GM18507 (cell line): ENCODE data around the gene CST3.
A peak's percentile ranks its signal among the peaks of the same experiment; 100 is the strongest.

Experiments
- DNase-seq: peaks from one replicate; pipeline ENCODE4 v3.0.0; 2011; ENCODE audit warnings: low read depth; ENCODE audit not compliant: insufficient read length; ENCODE audit errors: extremely low spot score
- FAIRE-seq: peaks from 2 replicates; lab custom pipeline; 2011; peaks lifted over from hg19 to GRCh38; lab: Jason Lieb, UNC

The CST3 gene

DNA sequence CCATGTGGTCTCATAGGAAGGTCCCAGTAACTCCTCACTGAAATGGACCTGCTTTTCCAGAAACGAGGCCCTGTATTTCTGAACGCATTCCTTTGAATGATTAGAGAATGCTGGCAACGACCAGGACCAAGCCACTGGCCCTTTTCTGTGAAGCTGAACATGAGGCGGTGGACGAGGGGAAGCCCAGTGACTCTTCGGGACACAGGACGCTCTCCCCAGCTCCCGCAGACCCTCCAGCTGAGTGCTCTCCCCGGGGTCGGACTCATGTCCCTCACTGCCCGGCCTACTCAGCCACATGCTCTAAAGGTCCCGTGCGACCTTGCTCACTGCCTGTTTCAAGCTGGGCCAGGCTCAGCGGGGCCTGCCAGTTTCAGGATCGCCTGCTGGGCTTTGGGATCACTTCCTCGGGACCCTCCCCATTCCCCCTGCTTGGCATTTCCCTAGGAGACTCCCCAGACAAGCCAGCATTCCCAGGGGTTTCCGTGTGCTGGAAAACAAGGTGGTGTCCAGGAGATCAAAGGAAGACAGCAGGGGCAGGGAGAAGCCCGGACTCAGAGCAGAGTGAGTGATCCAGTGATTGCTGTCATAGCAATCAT, 29.4 kb downstream of the CST3 start:
- no peak for FAIRE-seq
- DNase-seq: no peak

DNA sequence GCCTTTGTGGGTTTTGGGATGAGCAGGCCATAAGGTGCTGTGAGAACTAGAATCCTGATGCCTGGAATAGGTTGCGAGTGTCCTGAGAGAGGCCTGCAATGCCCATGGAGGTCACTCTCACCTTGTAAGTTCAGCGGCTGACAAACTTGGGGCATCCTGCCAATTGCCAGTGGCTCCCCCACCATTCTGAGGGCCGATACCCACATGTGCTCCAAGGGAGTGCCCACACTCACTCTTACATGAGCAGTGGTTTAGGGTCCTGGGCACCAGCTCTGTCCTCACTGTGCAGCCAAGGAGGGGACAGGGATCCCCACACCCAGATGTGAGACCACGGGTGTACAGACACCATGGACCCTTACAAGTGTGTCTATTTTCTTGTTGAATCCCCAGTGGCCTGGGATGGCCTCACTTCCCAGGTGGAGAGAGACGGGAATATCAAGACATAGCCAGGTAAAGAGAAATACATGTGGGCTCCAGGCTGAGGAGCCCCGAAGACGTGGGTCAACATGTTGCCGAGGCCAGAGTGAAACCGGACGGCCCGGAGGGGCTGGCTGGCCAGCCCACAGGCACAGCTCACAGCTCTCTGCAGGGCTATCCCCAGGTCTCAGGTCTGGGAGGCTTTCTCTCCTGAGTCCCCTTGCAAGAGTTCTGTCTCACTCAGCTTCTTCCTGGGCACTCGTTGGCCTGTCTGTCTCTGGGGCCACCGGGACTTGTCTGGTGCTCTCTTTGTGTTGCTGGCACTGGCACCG, 30.1 kb downstream of the CST3 start:
- FAIRE-seq (no peak), DNase-seq (no peak)

DNA sequence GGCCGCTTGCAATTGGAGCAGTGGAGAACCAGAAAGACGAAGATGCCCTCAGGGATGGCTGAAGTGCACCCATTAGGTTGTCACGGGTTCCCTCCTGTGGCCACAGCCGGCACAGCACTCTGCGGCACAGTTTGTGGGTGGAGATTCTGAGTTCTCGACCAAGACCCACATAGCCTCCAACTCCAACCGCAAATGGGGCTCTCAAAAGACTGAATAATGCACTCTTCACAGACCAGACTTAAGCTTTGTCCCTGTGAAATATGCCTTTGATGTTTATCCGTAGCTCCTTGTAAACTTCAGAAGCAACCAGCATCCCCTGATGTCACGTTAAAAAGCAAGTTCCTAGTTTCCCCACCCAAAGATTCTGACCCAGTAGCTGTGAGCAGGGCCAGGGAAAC, 31.1 kb downstream of the CST3 start:
- FAIRE-seq (peak; percentile 90), DNase-seq (peak; percentile 66)

DNA sequence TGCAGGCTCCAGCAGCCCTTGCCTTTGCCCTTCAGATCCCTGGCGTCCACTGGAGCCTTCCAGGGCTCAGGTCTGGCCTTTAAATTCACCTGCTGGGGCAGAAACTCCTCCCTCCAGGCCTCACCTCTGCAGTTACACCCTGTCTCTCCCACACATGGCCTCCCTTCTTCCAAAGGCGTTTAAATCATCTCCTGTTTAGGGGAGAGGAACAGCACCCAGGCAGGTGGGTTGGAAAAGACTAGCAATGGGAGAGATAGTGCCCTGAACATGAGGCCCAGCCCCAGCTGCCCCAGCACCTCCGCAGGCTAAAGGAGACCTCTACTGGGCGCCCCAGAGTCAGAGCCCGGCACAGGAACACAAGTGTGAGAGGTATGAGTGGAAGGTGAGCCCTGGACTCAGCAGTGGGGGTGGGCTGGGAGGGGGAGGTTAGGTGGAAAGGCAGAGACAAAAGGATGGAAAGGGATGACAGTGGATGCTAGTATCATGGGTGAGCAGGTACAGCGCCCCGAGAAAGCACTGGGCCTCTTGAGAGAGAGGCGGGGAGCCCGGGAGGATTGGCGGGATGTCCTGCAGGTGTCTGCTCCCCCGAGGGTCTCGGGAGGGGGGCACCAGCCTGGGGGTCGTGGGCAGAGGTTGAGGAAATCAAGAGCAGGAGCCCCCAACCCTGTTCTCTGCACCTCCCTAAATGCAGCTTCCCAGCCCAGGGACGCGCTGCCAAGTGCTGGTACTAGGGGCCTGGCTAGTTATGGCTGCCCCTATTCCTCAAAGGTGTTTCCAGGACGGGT, 31.7 kb downstream of the CST3 start, which contains the start of gene CST9:
CST9 (minus strand) TSS at position 51 of the 785 bp plus-strand sequence. CDS start 53 bp downstream, outside the sequence.
- DNase-seq: no peak
- FAIRE-seq: no peak

DNA sequence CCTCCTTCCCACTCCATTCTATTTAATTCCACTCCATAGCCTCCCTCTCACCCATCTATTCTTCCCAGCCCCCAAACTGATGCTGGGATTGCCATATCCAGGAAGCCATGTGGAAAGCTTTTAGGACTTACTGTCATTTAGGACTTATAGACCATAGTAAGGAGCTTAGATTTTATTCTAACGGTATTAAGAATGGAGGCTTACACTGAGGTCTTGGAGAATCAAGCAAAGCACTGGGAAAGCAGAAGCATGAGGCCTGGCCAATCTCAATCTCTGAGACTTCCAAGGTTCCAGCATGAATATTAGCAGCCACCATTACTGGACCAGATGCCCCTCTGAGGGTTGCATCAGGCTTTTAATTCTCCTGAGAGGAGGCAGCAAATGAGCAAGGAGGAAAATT, 33.4 kb downstream of the CST3 start:
- no peak for FAIRE-seq
- DNase-seq: no peak

DNA sequence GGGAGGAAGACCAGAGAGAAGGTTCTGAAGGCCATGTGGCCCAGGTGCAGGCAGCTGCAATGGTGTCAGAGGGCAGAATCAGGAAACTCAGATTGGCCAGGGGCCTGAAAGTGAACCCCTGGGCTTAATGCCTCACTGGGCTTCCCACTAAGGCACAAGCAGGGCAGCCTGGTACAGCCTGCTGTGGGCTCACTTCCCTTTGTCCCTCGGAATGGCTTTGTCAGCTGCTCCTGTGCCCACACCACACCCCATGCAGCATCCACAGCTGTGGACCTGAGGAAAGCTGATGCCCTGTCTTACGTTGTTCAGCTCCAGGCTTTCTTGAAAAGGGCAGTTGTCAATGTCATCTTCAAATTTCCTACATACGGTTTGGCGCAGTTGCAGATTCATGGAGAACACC, 34.4 kb downstream of the CST3 start:
- DNase-seq: no peak
- FAIRE-seq: no peak

DNA sequence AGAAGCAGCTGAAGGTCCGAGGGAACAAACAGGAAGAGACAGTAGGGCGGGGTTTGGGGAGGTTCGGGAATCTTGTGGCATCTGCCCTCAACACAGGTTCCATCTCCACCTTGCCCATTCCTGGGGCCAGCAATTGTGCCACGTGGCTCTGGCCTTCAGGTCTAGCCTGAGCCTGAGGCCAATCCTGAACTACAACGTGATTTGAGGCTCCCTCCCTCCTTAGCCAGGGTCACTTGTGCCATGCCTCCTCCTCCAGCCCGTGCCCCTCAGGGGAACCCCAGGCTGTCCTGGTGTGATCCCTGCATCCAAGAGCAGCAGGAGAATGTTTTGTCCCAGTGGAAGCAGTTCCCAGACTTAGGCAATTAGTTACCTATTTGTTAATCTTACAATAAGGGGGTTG, 35.1 kb downstream of the CST3 start:
- DNase-seq (no peak), FAIRE-seq (no peak)

DNA sequence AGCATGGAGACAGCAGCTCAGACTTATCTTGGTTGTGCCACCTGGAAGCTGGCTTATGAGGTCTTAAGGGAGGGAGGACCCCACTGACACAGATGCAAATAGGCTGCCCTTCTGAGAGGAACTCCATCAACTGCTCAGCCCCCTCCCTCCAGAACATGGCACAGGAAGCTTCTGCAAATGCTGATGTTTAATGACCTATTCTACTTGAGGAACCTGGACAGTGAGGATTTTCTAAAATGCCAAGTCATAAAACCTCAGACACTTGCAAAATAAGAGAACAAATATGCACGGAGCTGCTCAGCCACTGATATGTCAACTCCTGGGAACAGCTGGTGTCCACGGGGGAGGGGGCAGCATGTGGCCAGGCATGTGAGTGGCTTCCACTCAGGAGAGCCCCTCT, 35.5 kb downstream of the CST3 start:
- no peak for FAIRE-seq
- DNase-seq: no peak

DNA sequence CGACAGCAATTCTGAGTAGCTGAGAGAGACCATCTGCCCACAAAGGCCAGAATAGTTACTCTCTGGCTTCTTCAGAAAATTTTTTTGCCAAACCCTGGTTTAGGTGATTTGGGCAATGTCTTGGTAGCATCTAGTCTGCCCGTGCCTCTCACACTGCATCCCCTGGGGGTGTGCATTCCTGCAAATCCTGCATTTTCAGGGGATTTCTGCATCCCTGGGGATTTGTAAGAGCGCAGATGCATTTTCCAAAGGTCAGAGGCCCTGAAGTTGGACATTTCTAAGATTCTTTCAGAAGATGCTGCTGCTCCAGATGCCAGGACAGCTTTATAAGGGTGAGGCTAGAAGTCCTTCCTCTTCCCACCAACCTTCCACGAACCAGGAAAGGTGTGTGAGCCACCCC, 36.0 kb downstream of the CST3 start:
- FAIRE-seq (no peak), DNase-seq (no peak)

DNA sequence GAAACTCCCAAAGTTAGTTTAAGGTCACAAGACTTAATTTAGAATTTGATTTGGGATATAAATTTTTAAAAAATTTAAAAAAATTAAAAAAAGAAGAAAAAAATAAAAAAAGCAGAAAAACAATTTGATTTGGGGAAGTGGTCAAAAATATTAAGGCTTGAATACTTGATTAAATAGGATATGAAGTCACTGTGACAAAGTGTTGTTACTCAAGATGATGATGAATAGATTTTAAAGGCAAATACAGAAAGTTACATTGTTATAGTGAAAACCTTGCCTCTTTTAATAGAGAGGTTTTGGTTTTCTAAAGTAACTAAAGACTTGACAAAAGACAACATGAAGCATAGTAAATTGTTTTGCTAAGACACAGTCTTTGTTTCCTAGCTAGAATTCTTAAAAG, 39.3 kb downstream of the CST3 start:
- no peak for FAIRE-seq

DNA sequence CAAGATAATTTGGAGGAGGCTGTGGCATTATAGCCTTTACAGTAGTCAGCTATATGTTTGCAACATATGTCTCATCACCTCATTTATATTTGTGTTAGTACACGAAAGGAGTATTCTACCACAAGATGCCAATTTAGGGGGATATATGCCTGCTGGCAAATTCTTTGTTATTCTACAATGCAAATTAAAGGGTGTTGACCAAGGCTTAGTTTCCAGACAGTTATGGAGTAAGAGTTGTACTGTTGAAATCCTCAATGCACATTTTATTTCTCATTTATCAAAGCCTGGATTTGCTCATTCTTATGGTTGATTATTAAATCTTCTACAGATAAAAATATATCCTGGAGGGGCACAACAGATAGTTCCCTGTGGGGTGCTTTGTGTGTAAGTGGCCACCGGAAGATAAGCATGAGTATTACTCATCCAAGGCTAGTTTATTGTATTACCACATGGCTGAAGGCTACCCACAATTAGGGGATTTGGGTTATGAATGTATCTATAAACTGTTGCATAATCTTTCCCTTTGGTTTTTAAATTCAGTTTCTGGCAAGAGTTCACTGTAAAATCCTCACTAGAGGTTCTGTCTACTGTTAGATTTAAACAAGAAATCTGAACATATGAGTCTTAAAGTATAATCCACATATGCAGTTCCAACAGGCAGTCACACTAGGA, 41.0 kb downstream of the CST3 start:
- FAIRE-seq (no peak), DNase-seq (no peak)

More for the DNA sequence above, 39.3 kb downstream of the CST3 start:
- DNase-seq: no peak

DNA sequence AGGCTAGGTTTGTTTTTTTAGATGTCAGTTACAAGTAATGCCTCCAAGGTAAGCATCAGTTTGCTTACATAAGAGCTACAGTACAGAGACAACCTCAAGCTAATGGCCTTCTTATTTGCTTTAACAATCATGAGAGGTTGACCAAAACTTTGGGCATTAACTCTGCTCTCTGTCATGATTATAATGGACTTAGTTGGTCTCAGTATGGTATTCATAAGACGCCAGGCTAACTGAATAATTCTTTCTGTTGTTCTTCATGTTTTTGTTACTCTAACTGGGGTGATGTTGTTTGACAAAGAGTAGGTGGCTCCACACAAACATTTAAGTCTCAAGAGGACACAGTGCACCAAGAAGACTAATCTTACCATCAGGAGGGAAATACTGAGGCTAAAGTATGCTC, 41.8 kb downstream of the CST3 start:
- FAIRE-seq: no peak

DNA sequence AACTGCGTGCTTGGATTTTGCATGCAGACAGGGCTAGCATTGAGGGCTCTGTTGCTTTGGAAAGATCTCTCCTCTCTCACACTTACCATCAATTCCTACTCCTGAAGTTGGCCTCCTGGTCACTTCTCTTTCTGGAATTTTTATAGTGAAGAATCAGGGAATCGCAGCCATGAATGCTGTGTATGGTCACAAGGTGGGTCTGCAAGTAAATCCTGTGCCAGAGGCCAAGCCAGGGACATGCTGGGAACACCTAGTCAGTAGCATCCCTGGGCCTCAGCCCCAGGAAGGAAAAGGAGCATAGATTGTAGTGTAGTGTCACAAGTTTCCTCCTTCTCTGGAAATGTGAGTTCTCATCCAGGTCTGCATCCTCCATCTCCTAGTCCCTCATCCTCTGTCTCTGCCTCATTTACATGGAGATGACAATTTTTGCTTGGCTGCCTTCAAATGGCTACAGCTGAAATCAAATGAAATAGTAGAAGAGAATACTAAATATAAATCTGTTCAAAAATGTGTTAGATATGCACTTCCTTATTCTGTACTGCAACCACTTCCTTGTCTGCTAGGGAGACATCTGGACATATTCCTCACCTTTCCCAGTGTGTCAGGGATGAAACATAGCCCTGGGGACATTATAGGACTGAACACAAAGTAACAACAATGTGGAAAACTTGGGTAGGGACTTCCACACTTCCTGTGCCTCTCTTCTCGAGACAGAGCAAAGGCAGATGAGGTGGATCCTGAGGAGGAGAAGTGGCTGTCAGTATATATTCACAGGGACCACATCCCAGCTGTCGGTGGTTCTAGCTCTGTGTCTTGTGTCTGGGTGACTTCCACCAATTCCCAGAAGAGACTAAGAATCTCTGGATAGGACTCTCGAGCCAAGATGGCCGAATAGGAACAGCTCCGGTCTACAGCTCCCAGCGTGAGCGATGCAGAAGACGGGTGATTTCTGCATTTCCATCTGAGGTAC, 49.0 kb downstream of the CST3 start:
- DNase-seq (no peak), FAIRE-seq (no peak)

More for the DNA sequence above, 41.8 kb downstream of the CST3 start:
- no peak for DNase-seq

DNA sequence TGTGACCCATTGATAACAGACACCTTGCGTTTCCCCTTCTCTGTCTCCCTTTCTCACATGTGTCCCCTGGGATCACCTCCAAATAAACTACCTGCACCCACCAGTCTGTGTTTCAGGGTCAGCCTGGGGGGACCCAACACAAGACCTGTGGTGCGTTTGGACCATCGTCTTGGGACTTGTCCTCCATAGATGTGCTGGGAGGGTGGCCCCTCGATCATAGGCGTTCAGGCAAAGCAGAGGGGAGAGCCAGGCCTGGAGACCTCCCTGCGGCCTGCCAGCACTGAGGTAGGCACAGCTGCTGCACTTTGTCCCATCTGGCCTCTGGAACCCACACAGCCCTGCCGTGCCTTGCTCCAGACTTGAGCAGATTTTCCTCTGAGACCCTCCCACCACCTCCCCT, 50.1 kb downstream of the CST3 start:
- FAIRE-seq (no peak), DNase-seq (no peak)

DNA sequence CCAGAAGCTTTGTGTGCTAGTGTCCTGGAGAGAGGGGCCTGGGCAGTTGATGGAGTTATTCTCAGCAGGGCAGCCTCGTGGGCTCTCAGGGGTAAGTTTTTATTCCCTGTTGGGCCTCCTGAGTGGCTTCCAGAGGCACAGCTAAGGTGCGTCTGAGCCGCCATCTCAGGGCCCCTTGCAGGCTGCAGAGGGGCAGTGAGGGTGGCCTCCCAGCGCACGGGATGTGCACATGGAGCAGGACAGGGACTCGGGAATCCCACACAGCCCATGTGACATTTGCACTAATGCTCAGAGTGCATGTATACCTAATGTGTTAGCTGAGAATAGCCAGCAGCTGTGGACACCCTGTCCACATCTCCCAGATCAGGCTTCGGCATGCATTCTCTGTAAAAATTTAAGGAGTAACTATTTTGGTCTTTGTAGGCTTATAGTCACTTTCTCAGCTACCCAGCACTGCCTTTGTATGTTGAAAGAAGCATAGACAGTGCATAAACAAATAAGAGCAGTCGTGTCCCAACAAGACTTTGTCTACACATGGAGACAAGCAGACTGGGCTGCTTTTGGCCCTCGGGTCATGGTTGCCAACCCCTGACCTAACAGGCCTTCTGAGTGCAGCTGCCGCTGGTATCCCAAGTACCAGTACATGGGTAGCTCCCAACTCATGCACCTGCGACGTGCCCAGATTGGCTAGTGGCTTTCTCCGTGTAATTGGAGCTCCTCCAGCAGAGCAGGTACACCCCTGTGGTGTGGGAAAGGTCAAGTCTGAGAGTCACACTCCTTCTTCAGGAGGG, 50.8 kb downstream of the CST3 start:
- FAIRE-seq (no peak), DNase-seq (no peak)

DNA sequence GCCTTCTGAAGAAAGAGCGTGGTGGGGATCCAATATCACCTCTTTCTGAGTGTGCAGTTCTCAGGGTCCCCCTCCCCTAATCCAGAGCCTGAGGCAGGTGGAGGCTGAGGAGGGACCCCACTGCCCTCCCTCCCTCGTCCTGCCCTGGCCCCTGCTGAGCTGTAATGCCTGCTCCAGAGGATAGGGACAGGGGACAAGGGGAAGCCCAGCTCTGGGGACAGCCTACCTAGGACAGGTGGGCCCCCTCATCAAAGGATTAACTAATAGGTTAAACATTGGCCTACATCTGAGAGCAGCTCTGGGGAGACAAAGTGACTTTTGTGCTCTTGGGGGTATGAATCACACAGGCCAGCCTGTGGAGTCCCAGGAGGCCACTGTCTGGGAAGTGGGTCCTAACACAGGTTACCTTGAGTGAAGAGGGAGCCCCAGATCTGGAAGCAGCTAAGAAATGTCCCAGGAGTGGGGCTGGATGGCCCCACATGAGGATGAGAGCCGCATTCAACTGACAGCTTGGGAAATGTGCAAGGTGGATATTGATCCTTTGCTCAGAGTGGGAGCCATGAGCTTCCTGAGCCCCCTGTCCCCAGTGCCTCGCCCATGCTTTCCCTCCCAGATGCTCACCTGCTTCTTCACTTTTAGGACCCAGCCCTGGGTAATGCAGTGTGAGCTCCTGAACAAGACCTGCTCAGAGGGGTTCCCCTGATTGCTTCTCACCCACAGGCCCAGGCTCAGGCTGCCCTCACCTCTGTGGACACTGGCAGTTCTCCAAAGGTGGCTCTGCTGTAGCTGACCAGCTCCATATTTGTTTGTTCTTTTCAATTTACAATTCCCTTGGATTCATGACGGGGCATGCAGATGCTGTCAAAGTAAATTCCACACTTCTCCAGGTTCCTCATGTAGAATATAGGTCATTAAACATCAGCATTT, 51.7 kb downstream of the CST3 start:
- FAIRE-seq (no peak), DNase-seq (no peak)

DNA sequence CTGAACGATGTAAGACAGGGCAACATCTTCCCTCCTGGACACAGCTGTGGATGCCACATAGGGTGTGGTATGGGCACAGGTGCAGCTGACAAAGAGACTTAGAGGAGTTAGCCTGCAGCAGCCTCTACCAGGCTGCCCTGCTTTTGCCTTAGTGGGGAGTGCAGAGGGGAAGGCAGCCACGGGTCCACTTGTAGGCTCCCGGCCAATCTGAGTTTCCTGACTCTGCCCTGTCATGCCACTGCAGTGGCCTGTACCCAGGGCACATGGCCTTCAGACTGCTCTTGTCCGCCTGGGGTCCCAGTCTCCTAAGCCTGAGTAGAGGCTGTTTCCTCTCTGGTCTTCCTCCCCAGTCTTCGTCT, 52.3 kb downstream of the CST3 start:
- DNase-seq (no peak), FAIRE-seq (no peak)
